GM19468 (cell line): ENCODE results near the gene RNU1-4.
"Not testable (repeated sequence)": the region's sequence is repeated elsewhere in the genome, so short reads cannot be mapped to it uniquely, and the experiment has no call there.

Source experiments
- ATAC-seq: cut with Tn5 transposase; IDR thresholded peaks from one replicate; pipeline ENCODE4 v1.9.1; 2021; ENCODE audit warnings: mild to moderate bottlenecking, moderate library complexity, moderate number of reproducible peaks; ENCODE audit not compliant: unreplicated experiment; ENCODE audit errors: extremely low read depth

RNU1-4 gene

DNA sequence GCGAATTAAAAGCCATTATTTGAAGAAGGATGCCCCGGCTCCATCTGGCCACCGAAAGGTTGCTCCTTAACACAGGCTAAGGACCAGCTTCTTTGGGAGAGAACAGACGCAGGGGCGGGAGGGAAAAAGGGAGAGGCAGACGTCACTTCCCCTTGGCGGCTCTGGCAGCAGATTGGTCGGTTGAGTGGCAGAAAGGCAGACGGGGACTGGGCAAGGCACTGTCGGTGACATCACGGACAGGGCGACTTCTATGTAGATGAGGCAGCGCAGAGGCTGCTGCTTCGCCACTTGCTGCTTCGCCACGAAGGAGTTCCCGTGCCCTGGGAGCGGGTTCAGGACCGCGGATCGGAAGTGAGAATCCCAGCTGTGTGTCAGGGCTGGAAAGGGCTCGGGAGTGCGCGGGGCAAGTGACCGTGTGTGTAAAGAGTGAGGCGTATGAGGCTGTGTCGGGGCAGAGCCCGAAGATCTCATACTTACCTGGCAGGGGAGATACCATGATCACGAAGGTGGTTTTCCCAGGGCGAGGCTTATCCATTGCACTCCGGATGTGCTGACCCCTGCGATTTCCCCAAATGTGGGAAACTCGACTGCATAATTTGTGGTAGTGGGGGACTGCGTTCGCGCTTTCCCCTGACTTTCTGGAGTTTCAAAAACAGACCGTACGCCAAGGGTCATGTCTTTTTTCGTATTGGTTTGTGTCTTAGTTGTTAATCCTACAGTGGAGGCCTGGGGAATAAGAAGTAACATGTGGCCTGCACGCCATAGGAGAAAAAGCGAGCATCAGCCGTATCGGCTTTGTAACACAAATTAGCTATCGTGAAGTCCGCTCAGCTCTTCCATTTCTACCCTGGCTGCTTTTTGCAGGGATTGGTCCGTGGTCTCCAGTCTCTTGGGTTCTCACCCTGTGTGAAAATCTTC is at the start of gene RNU1-4:
Gene RNU1-4 (plus strand): TSS at position 470 of the 918 bp plus-strand sequence.
- peak; percentile 86 for ATAC-seq

GRCh38 chr1:16690971-16691682 is 49.2 kb upstream of the RNU1-4 start:
- not testable (repeated sequence) for ATAC-seq

DNA sequence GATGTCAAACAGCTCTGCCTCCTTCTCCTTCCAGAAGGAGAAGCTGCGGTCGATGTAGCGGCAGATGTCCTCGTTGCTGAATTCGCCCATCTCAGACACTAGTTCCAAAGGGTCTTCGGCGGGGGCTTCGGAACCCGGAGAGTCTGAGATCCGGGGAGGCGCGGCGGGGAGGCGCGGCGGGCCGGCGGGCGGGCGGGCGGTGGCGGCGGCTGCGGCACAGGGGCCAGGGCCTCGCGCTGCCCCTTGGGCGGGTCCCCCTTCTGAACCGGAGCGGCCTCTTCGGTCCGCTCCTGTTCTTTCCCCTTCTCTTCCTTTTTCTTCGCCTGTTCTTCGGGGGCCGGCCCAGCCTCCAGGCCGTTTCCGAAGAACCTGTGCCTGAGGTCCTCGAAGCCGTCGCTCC is 48.0 kb upstream of the RNU1-4 start:
- not testable (repeated sequence) for ATAC-seq

DNA sequence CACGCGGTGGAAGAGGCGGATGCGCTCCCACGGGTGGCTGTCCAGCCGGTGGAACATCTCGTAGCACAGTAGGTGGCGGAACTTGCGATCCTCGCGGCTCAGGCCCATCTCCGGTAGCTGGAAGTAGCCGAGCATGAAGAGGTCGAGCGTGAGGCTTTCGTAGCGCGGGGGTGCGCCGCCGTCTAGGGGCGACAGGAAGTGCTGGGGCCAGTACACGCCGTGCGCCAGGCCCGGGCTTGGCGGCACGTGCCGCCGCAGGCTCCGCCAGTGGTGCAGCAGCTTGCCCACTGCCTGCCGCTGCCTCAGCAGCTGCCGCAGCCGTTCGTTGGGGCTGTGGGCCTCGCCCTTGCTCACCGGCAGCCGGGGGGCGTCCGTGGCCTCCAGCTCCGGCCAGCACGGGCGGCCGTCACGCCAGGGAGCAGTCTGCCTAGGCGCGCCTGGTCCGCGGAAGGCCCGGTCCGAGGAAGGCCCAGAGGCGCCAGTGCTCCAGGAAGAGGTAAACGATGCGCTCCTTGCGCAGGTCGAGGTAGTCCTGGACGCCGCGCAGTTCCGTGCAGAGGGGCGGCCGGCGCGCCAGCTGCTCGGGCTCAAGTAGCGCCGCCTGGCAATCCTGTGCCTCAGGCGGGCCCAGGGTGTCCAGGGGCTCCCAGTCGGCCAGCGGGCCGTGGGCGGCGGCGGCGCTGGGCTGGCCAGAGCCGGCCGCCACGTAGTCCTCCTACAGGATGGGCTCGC is 47.4 kb upstream of the RNU1-4 start:
- ATAC-seq, result not testable (repeated sequence)

DNA sequence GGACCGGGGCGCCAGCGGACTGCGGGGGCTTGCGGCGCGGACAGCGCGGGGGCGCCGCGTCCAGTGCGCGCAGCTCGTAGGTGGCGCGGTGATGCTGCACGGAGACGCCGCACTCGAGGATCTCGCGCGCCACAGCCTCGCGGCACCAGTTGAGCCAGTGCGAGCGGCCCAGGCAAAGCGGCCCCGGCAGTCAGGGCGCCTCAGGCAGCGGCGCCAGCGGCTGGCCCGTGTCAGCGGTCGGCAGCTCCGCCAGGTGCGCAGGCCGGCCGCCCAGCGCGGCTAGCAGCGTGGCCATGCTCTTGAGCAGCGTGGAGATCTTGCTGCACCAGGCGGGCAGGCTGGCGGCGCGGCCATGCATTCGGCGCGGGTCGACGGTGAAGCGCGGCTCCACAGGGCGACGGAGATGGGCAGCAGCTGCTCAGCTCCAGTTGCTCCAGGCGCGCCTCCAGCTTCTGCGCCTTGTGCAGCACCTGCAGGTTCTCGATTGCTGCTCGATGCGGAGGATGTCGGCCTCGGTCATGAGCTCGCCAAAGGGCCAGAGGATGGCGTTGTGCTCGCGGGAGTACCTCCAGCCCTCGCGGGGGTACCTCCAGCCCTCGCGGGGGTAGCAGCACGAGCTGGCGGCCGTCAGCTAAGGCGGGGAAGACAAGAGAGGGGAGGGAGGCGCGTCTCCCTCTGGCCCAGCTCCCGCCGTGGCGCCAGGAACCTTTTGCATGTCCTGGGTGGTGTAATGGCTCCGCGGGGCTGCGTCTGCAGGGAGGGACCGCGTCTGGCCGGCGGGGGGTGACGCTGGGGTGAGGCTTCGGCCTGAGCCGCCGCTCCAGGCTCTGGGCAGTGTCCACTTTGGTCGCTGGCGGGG is 46.6 kb upstream of the RNU1-4 start:
- not testable (repeated sequence) for ATAC-seq

GRCh38 chr1:16694308-16694702 is 46.0 kb upstream of the RNU1-4 start:
- ATAC-seq, result not testable (repeated sequence)

DNA sequence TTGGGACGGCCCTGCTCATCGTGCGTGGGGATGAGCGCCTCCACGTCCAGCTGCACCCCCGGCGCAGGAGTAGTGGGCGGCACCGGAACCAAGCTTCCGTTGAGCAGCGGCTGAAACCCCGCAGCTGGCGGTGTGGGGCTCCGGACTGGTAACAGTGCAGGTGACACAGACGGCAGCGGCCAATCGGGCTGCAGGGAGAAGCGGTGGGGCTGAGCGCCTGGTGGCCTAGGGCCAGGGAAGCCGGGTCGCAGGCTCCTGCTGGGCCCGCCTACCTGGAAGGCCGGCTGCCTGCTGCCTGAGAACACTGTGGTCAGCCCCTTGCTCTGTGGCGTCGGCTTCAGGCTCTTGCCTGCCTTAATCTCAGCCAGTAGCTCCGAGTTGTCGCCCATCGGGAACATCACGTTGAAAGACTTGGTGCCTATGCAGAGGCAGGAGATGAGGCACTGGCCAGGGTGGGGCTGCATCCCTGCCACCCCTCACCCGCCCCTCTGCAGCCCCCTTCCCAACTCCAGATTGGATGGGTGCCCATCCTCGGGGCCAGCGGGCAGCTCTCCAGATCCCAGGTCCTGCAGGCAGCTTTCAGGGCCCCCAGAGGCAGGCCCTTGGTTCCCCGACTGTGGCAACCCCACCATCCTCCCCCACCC is 43.7 kb upstream of the RNU1-4 start:
- ATAC-seq, result not testable (repeated sequence)

GRCh38 chr1:16697152-16697551 is 43.2 kb upstream of the RNU1-4 start:
- ATAC-seq, result not testable (repeated sequence)

DNA sequence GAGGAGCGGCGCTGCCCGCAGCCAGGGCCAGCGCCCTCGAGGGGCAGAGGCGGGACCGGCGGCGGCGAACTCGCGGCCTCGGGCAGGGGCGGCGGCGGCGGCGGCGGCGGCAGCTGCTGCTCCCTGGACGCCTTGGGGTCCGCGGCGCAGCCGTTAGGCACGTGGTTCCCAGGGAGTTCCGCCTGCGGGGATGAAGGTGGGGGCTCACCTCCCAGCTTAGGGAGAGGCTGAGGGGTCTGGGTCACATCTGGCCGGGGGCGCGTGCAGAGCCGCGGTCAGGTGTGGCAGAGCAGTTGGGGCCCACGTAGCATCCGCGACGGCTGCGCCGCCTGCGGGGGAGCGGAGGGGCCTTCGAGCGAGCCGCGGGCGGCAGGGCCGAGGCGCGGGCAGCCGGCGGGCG is 40.9 kb upstream of the RNU1-4 start:
- not testable (repeated sequence) for ATAC-seq

DNA sequence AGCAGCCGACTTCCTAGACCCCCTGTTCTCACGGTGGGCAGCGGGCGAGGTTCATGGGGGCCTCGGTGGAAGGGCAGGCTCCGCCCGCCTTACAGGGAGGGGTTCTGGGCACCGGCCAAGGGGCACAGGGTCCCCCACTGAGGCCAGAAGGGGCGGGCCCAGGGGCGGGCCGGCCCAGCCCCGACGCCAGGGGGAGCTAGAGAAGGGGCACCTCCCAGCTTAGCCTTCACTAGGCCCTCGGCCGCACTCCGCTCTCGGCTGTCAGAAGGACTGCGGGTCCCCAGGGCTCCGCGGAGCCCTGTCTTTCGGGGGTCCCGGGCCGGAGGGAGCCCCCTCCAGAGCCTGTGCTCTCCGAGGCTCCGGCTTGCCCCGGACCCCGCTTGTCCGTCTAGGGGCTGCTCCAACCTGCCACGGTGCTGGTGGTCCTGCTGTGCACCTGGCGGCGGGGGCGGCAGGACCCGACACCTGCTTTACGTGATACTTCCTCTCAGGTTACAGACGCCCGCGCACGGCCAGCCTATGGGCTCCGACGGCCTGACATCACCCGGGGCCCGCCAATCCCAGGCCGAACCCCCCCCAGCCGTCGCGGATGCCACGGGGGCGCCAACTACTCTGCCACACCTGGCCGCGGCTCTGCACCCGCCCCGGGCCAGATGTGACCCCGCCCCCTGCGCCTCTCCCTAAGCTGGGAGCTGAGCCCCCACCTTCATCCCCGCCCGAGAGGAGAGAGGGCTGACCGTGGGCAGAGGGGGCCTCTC is 40.0 kb upstream of the RNU1-4 start:
- ATAC-seq, result not testable (repeated sequence)

GRCh38 chr1:16701189-16701588 is 39.1 kb upstream of the RNU1-4 start:
- ATAC-seq, result not testable (repeated sequence)

GRCh38 chr1:16702280-16702679 is 38.0 kb upstream of the RNU1-4 start:
- ATAC-seq, result not testable (repeated sequence)

- not testable (repeated sequence) for ATAC-seq
Measured at GRCh38 chr1:16703141-16703540, 37.2 kb upstream of the RNU1-4 start.

GRCh38 chr1:16703602-16704001 is 36.7 kb upstream of the RNU1-4 start:
- not testable (repeated sequence) for ATAC-seq

DNA sequence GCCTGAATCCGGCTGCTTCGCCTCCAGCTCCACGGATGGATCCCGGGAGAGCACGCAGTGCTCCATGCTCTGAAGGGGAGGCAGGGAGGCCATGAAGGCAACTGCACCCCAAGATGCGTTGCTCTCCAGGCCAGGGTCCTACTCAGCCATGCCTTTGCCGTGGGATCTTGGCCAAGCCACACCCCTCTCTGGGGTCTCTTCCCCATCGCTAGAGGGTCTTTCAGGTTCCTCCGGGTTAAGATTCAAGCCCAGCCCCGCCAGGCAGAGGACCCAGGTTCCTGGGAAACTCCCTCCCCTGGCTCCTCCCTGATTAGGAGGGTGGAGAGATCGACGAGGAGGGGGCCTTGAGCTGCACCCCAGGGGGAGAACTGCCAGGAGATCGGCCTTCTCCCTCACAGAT is 36.2 kb upstream of the RNU1-4 start:
- not testable (repeated sequence) for ATAC-seq

GRCh38 chr1:16704502-16705100 is 35.7 kb upstream of the RNU1-4 start:
- not testable (repeated sequence) for ATAC-seq

GRCh38 chr1:16706302-16706701 is 34.0 kb upstream of the RNU1-4 start:
- ATAC-seq, result not testable (repeated sequence)
